22Rv1 (cell line): ENCODE measurements around the gene DCAF8L1.
"Not testable (repeated sequence)": the region's sequence is repeated elsewhere in the genome, so short reads cannot be mapped to it uniquely, and the experiment has no call there.

Source experiments
- H3K27ac ChIP-seq: fragments of 450-650 bp; 2 replicates; pipeline ENCODE4 v1.5.1; 2017
- ZFX ChIP-seq: fragments of 450-650 bp; IDR thresholded peaks from 2 replicates; pipeline ENCODE4 v1.6.1; 2017; ENCODE audit warnings: antibody characterized with exemption, borderline replicate concordance
- TF ChIP-seq, protein P1 (sequence below): fragments of 450-650 bp; IDR thresholded peaks from 2 replicates; pipeline ENCODE4 v1.5.1; 2017; ENCODE audit warnings: mild to moderate bottlenecking

DCAF8L1 gene

DNA sequence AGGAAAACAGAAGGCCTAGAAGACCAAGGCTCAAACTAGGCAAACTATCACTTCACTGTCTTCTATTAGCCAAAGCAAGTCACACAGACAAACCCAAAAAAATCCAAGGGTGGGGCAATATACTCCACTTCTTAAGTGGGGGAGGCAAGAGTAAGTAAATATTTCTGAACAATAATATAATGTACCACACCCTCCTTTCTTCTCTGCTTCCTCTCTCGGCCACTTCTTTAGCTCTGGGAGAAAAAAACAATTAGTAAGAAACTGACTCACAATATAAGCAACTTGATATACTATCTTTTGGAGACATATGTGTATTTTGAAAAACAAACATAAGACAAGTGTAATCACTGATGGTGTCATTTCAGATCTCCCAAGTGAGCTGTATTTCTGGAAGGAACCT is 14.8 kb downstream of the DCAF8L1 start:
- H3K27ac ChIP-seq = no peak overlapping the region
- no peak for TF ChIP-seq ZFX
- TF ChIP-seq, protein P1, sequence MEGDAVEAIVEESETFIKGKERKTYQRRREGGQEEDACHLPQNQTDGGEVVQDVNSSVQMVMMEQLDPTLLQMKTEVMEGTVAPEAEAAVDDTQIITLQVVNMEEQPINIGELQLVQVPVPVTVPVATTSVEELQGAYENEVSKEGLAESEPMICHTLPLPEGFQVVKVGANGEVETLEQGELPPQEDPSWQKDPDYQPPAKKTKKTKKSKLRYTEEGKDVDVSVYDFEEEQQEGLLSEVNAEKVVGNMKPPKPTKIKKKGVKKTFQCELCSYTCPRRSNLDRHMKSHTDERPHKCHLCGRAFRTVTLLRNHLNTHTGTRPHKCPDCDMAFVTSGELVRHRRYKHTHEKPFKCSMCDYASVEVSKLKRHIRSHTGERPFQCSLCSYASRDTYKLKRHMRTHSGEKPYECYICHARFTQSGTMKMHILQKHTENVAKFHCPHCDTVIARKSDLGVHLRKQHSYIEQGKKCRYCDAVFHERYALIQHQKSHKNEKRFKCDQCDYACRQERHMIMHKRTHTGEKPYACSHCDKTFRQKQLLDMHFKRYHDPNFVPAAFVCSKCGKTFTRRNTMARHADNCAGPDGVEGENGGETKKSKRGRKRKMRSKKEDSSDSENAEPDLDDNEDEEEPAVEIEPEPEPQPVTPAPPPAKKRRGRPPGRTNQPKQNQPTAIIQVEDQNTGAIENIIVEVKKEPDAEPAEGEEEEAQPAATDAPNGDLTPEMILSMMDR = no peak

DNA sequence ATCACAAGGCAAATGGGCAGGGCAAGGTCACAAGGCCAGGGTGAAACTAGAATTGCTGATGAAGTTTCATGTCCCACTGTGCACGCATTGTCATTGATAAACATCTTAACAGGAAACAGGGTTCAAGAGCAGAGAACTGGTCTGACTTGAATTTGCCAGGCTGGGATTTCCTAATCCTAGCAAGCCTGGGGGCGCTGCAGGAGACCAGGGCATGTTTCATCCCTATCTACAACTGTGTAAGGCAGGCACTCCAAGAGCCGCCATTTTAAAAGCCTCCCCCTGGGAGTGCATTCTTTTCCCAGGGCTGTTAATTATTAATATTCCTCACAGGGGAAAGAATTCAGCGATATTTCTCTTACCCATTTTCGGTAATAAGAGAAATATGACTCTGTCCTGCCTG is 15.9 kb downstream of the DCAF8L1 start:
- not testable (repeated sequence) for H3K27ac ChIP-seq

DNA sequence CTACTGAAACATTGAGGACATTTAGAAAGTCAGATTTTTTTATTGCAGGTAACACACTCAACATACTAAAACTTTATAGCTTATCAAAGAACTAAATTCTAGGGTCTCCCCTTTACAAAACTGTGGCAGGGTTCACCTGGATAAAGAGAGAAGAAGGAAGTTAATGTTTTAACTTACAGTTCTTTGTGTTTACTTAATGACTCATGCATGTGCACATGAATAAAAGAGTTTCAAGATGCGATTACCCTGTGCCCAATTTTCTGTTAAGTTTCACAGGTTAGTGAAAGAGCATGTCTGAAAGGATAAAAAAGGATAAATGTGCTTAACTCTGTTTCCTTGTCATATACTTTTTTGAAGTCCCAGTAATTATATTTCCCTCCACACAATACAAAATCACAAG is 16.8 kb downstream of the DCAF8L1 start:
- TF ChIP-seq ZFX = no peak
- TF ChIP-seq, protein P1 = no peak
- H3K27ac ChIP-seq = no peak overlapping the region

DNA sequence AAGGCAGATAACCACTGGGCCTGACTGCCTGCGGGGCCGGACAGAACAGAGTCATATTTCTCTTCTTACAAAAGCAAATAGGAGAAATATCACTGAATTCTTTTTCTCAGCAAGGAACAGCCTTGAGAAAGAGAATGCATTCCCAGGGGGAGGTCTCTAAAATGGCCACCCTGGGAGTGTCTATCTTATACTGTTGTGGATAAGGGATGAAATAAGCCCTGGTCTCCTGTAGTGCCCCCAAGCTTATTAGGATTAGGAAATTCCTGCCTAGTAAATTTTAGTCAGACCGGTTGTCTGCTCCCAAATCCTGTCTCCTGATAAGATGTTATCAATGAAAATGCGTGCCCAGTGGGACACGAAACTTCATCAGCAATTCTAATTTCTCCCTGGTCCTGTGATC is 20.8 kb downstream of the DCAF8L1 start:
- not testable (repeated sequence) for H3K27ac ChIP-seq

DNA sequence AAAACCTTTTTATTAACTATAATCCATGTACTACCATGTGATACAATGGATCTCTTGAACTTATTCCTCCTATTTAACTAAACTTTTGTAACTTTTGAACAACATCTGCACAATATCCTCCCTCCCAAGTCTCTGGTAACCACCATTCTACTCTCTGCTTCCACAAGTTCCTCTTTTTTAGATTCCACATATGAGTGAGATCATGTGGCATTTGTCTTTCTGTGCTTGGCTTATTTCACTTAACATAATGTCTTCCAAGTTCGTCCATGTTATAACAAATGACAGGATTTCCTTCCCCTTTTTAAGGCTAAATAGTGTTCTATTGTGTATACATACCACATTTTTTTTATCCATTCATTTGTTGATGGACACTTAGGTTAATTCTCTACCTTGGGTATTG is 28.1 kb downstream of the DCAF8L1 start:
- TF ChIP-seq, protein P1 = no peak
- no peak for TF ChIP-seq ZFX

DNA sequence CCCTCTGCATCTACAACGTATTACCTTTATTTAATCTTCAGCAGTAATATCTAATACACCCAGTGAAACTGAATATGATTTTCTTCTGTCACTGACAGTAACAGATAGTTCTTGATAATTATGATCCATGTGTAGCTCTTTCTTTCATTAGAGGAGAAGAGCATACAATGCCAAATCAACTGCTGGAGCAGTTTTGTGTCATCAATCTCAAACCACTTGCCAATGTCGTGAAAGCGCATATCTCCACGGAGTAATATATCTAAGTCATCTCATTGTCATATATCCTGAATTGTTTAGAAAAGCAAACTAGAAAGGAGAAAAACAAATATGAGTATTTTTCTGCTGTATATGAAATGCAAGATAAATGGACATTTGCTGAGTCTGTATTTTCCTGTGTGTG is 47.9 kb downstream of the DCAF8L1 start:
- H3K27ac ChIP-seq = no peak overlapping the region
- TF ChIP-seq ZFX = no peak
- TF ChIP-seq, protein P1 = no peak

More for the DNA sequence above, 28.1 kb downstream of the DCAF8L1 start:
- no peak overlapping the region for H3K27ac ChIP-seq
